G401 (cell line): ENCODE measurements around the gene B4GALT6. TPM values are rescaled to one million over a fixed set of nuclear protein-coding genes. Genes with fewer than 3 reads are reported as not detected.

Experiments
- DNase-seq: peaks from one replicate; pipeline ENCODE4 v3.0.0-alpha.2; 2015; ENCODE audit warnings: low spot score
- in situ Hi-C: cut with HindIII; loops from 2 replicates; pipeline ENCODE4 v1.10.0; 2016; ENCODE audit warnings: low sequenced_read_pairs, mixed read lengths
- total RNA-seq: library from RNA; depleted of rRNA; stranded (reverse); fragments of >200 nt; shearing (Covaris generic); gene quantifications from 2 replicates; pipeline ENCODE4 v1.2.3, GENCODE V29; 2014; rRNA removed

The B4GALT6 gene
- total RNA-seq, 1 experiment from 2014 or later, result 0.75 TPM

DNA sequence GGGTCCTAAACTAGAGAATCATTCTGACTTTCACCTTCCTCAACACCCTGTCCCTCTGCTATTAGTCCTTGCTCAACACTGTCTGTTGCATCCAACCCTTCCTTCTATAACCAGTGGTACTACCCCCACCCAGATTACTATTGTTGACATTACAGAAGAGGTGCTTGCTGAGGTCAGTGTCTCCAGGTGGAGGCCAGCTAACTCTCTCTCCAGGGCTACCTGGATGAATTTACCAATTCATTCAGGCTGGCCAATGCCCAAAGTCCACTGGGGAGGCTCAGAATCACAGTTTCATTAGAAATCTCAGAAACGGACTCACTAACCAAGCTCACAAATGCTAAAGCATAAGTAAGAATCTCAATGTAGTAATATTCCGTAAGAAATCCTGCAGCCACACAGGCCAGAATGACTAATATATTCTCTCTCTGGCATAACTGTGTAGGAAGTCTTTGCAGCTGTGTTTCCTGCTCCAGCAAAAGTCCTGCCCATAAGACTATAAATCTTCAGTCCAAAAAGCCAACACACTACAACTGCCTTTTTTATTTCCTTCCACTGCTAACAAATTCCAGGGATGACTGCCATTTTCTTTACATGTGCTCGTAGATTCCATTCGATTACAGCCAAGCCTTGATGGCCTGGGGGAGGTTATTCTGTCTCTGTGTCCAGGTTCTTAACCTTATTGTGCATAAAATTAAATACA, 102.7 kb downstream of the B4GALT6 start:
- no peak for DNase-seq
- in situ Hi-C loops, result no loop called here

DNA sequence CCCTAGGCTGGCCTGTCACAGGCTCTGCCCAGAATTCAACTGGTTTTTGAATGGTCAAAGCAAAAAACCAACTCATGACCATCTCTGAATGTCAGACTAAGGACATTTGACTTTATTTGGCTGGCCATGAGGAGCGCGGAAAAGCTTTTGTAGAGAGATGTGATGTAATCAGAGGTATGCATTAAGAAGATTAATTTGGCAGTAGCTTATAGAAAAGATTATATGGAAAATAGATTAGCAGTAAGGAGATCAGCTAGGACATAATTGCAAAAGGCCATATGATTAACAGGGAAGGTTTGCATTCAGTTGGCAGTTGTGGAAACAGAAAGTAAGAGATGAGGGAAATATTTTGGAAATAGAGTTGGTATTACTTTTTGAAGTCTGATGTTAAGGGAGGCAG, 105.0 kb downstream of the B4GALT6 start:
- no peak for DNase-seq
- in situ Hi-C loops, result no loop called here

DNA sequence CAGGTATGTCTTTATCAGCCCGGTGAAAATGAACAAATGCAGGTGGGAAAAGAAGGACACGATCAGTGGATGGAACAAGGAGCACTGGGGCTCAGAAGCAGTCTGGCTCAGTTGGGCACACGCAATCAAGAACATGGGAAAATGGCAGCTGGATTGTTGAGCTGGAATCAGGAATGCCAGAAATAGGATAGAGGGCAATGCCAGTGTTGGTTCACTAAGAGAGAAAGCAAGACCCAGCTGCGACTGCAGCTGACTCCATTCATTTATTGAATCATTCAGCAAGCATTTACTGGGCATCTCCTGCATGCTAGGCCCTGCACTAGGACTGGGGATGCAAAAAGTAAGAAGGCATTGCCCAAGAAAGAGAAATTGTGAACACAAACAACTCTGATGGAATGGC, 106.3 kb downstream of the B4GALT6 start:
- DNase-seq, result no peak
- in situ Hi-C loops, result no loop called here

DNA sequence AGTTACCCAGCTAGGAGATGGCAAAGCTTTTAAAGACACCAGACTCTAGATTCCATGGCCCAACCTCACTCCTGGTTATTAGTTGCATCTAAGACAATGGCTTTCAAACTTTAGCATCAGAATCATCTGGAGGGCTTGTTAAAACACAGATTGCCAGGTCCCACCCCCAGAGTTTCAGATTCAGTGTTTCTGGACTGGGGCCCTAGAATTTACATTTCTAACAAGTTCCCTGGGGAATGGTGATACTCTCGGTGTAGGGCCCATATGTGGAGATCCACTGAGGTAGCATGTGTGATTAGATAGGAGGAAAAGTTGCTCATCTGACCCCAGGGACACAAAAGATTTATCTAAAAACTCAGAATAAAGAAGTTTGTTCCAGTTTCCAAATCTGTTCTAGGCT, 107.2 kb downstream of the B4GALT6 start:
- DNase-seq, result no peak
- in situ Hi-C loops, result no loop called here

DNA sequence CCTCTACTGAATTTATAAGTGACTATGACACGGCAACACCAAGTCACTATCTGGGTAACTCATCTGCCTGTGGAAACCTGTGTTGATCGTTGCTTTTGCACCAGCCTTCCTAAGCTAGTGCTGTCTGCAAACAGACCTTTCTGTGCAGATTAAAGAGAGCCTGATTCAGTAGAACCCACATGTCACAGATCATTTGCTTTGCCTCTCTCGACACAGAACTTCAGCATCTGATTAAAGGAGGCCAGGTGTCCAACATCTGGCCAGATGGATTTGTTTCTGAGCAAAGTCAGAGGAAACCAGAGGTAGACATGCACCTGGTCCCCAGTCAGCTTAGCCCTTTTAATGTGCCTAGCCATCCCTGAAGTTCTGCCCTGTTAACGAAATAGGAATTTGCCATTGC, 107.7 kb downstream of the B4GALT6 start:
- no peak for DNase-seq
- in situ Hi-C loops, result no loop called here

DNA sequence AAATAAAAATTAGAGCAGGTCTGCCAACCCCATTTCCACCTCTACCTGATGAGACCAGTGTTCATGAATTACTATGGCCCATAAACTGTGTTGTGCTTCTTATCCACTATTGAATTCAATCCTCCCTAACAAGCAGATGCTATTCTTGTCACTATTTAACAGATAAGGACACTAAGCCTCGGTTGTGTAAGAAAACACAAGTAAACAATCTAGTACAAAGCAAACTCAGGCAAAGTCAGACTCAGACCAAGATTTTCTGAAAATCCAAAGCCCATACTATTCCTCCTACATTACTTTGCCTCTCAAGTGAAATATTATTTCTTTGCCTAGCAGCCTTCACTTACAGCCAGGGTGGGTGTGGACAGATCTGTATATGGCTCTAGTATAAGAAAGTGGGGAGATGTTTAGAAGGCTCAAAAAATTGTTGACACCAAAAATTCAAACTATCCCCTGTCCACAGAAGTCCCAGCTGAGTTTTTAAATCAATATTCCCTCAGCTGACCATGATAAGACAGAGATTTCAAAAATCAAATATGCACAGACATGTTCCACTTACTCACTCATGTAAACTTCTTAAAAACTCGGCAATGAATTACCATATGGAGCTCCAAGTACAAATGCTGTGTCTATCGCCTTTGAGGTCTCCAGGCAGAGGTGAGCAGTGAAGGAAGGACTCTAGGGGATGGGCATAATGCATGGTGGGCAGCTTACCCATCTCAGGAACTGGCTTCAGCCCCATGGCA, 108.7 kb downstream of the B4GALT6 start:
- no peak for DNase-seq
- in situ Hi-C loops, result no loop called here

DNA sequence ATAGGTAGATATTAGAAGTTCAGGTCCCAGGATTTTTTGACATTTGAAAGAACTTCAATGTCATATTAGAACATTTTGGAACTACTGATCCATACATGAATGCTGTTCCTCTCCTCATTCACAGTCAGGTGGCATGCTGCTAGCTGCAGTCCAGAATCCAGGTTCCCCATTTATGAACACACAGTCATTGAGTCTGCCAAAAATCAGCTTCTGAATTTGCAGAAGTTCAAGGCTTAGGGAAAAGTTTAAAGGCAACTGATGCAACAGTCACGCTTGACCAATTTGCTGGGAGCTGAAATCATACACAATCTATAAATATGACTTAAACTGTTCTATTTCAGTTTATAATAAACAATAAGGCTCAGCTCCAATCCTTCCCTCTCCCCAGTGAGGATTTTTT, 110.0 kb downstream of the B4GALT6 start:
- in situ Hi-C loops, result no loop called here
- DNase-seq, result no peak

Other genes with a start within 250 kb of the B4GALT6 start
- gene DSG3, start 236.8 kb downstream of the B4GALT6 start, total RNA-seq, result not detected in 2 replicates
- gene DSG2, start 186.4 kb downstream of the B4GALT6 start, total RNA-seq, result 1.4 TPM in 1 of 2 replicates, not detected in the other
- not detected in 2 replicates for gene TTR, start 92.7 kb downstream of the B4GALT6 start, total RNA-seq
- not detected in 2 replicates for gene SLC25A52, start 76.3 kb upstream of the B4GALT6 start, total RNA-seq